NCI-H2107 (cell line): Measurements from ENCODE around the gene DNAH11.
"Not testable (repeated sequence)": the region's sequence is repeated elsewhere in the genome, so short reads cannot be mapped to it uniquely, and the experiment has no call there.

Source experiments
- DNase-seq: peaks from one replicate; lab custom pipeline; 2025; lab: John Stamatoyannopoulos, UW

DNAH11 gene

GRCh38 chr7:21542891-21543527, at the start of gene DNAH11:
TSS of gene DNAH11 (plus strand) at chr7:21543039. CDS start at chr7:21543246, 207 bp downstream.
- DNase-seq: no peak

- DNase-seq: no peak
These were observed 47.1 kb upstream of the DNAH11 start for GRCh38 chr7:21495731-21496130.

GRCh38 chr7:21497072-21497471, 45.8 kb upstream of the DNAH11 start:
- no peak for DNase-seq

GRCh38 chr7:21500117-21500832, 42.6 kb upstream of the DNAH11 start:
- DNase-seq: no peak

GRCh38 chr7:21504021-21504420, 38.8 kb upstream of the DNAH11 start:
- no peak for DNase-seq

- no peak for DNase-seq
These were observed 35.1 kb upstream of the DNAH11 start for GRCh38 chr7:21507627-21508343.

- DNase-seq: no peak
These were observed 34.3 kb upstream of the DNAH11 start for GRCh38 chr7:21508538-21508937.

- DNase-seq: no peak
These were observed 28.8 kb upstream of the DNAH11 start for GRCh38 chr7:21514062-21514461.

- no peak for DNase-seq
These were observed 18.2 kb upstream of the DNAH11 start for GRCh38 chr7:21524680-21525079.

GRCh38 chr7:21526007-21526406, 16.8 kb upstream of the DNAH11 start:
- DNase-seq: no peak

GRCh38 chr7:21526448-21526847, 16.4 kb upstream of the DNAH11 start:
- DNase-seq: no peak

- not testable (repeated sequence) for DNase-seq
These were observed 10.4 kb upstream of the DNAH11 start for GRCh38 chr7:21532485-21532884.

GRCh38 chr7:21533646-21534045, 9.2 kb upstream of the DNAH11 start:
- not testable (repeated sequence) for DNase-seq

GRCh38 chr7:21536445-21537118, 6.3 kb upstream of the DNAH11 start:
- DNase-seq: not testable (repeated sequence)

- DNase-seq: no peak
These were observed 3.8 kb upstream of the DNAH11 start for GRCh38 chr7:21538936-21539495.

GRCh38 chr7:21543528-21544302, 876 bp downstream of the DNAH11 start:
- DNase-seq: no peak

GRCh38 chr7:21544303-21544656, 1.4 kb downstream of the DNAH11 start:
- no peak for DNase-seq

GRCh38 chr7:21544715-21545114, 1.9 kb downstream of the DNAH11 start:
- DNase-seq: no peak

GRCh38 chr7:21547501-21547900, 4.7 kb downstream of the DNAH11 start:
- no peak for DNase-seq

GRCh38 chr7:21548491-21548890, 5.7 kb downstream of the DNAH11 start:
- no peak for DNase-seq

GRCh38 chr7:21550076-21550475, 7.2 kb downstream of the DNAH11 start:
- DNase-seq: no peak
